Measurements from ENCODE around the gene CLIC4. TPM values are rescaled to one million over a fixed set of nuclear protein-coding genes. Genes with fewer than 3 reads are reported as not detected.

The CLIC4 gene
- total and polyA plus RNA-seq, 2 experiments from 2014 or later: 136 to 361 TPM

GRCh38 chr1:24870551-24871195 is 125.4 kb downstream of the CLIC4 start:
- Histone ChIP-seq H3K4me1 (ENCODE audit: low read depth) (no peaks in the 10 kb centered on the region), H3K27me3 (no peaks in the 10 kb centered on the region), H3K4me3 (no peak overlapping the region), H3K36me3 (no peaks in the 10 kb centered on the region), H3K27ac (no peak overlapping the region), H3K9me3 (ENCODE audit: low read depth) (no peaks in the 10 kb centered on the region)
- no peak for DNase-seq (ENCODE audit: low read depth in 1 of 2, low spot score in 1 of 2)
- TF ChIP-seq, protein P1, sequence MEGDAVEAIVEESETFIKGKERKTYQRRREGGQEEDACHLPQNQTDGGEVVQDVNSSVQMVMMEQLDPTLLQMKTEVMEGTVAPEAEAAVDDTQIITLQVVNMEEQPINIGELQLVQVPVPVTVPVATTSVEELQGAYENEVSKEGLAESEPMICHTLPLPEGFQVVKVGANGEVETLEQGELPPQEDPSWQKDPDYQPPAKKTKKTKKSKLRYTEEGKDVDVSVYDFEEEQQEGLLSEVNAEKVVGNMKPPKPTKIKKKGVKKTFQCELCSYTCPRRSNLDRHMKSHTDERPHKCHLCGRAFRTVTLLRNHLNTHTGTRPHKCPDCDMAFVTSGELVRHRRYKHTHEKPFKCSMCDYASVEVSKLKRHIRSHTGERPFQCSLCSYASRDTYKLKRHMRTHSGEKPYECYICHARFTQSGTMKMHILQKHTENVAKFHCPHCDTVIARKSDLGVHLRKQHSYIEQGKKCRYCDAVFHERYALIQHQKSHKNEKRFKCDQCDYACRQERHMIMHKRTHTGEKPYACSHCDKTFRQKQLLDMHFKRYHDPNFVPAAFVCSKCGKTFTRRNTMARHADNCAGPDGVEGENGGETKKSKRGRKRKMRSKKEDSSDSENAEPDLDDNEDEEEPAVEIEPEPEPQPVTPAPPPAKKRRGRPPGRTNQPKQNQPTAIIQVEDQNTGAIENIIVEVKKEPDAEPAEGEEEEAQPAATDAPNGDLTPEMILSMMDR (IDR thresholded peaks at IDR 0.05; ENCODE audit: low read depth, low read length): no peak

- no peak overlapping the region for H3K27ac ChIP-seq
- DNase-seq (ENCODE audit: low read depth in 1 of 2, low spot score in 1 of 2): no peak
- H3K4me1 ChIP-seq (ENCODE audit: low read depth): no peaks in the 10 kb centered on the region
- H3K27me3 ChIP-seq: no peaks in the 10 kb centered on the region
- no peaks in the 10 kb centered on the region for H3K36me3 ChIP-seq
- no peak overlapping the region for H3K4me3 ChIP-seq
- no peaks in the 10 kb centered on the region for H3K9me3 ChIP-seq (ENCODE audit: low read depth)
- TF ChIP-seq, protein P1 (IDR thresholded peaks at IDR 0.05; ENCODE audit: low read depth, low read length): no peak
Observed at GRCh38 chr1:24871306-24871901, 126.2 kb downstream of the CLIC4 start.

GRCh38 chr1:24872061-24872850 is 127.0 kb downstream of the CLIC4 start:
- Histone ChIP-seq H3K27ac (no peak overlapping the region), H3K36me3 (no peaks in the 10 kb centered on the region), H3K9me3 (ENCODE audit: low read depth) (no peaks in the 10 kb centered on the region), H3K27me3 (no peaks in the 10 kb centered on the region), H3K4me1 (ENCODE audit: low read depth) (no peaks in the 10 kb centered on the region), H3K4me3 (no peak overlapping the region)
- DNase-seq (ENCODE audit: low read depth in 1 of 2, low spot score in 1 of 2): no peak
- TF ChIP-seq, protein P1 (IDR thresholded peaks at IDR 0.05; ENCODE audit: low read depth, low read length): no peak

- H3K27me3 ChIP-seq: no peaks in the 10 kb centered on the region
- TF ChIP-seq, protein P1 (IDR thresholded peaks at IDR 0.05; ENCODE audit: low read depth, low read length): no peak
- no peaks in the 10 kb centered on the region for H3K4me1 ChIP-seq (ENCODE audit: low read depth)
- H3K4me3 ChIP-seq: no peak overlapping the region
- DNase-seq (ENCODE audit: low read depth in 1 of 2, low spot score in 1 of 2): no peak
- no peaks in the 10 kb centered on the region for H3K36me3 ChIP-seq
- H3K9me3 ChIP-seq (ENCODE audit: low read depth): no peaks in the 10 kb centered on the region
- no peak overlapping the region for H3K27ac ChIP-seq
Observed at GRCh38 chr1:24873148-24873547, 127.9 kb downstream of the CLIC4 start.

GRCh38 chr1:24874056-24874455 is 128.8 kb downstream of the CLIC4 start:
- Histone ChIP-seq H3K27me3 (no peaks in the 10 kb centered on the region), H3K27ac (no peak overlapping the region), H3K9me3 (ENCODE audit: low read depth) (no peaks in the 10 kb centered on the region), H3K4me1 (ENCODE audit: low read depth) (no peaks in the 10 kb centered on the region), H3K36me3 (no peaks in the 10 kb centered on the region), H3K4me3 (no peak overlapping the region)
- DNase-seq (ENCODE audit: low read depth in 1 of 2, low spot score in 1 of 2): no peak
- TF ChIP-seq, protein P1 (IDR thresholded peaks at IDR 0.05; ENCODE audit: low read depth, low read length): no peak

Data from cardiac muscle cell (in vitro differentiated cells and primary cell).